ENCODE data around the gene KNCN. TPM values are rescaled to one million over a fixed set of nuclear protein-coding genes. Genes with fewer than 3 reads are reported as not detected.
A peak's percentile ranks its signal among the peaks of the same experiment; 100 is the strongest.

Gene KNCN
- polyA plus RNA-seq, 1 donor from 2014 or later: not detected

DNA sequence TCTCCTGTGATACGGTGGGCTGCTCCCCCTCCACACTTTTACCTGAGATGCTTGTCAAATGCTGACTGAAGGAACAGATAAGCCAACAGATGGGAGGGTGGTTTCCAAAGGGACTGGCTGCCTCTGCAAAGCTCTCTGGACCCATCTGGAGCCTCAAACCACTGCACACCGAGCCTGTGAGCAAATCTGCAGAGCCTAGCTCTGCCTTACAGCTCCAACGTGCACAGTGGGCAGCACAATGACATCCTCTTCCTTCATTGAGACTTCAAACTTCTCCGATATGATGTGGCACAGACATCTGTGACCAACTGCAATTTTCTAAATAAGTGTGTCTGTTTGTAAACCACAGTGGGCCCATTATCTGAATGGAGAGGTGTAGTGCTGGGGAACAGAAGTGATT, 26.2 kb upstream of the KNCN start:
- Mint-ChIP-seq H3K27ac (no peak overlapping the region), H3K27me3 (no peaks in the 10 kb centered on the region), H3K36me3 (peaks cover 12% of the 10 kb centered on the region), H3K4me3 (no peak overlapping the region), H3K9me3 (no peaks in the 10 kb centered on the region), H3K4me1 (peaks cover 0 to 5% (median 2%) of the 10 kb centered on the region in 3 donors)

- H3K4me3 Mint-ChIP-seq: no peak overlapping the region
- H3K9me3 Mint-ChIP-seq: no peaks in the 10 kb centered on the region
- no peak overlapping the region for H3K27ac Mint-ChIP-seq
Measured at GRCh38 chr1:46576596-46576995, 25.1 kb upstream of the KNCN start.

DNA sequence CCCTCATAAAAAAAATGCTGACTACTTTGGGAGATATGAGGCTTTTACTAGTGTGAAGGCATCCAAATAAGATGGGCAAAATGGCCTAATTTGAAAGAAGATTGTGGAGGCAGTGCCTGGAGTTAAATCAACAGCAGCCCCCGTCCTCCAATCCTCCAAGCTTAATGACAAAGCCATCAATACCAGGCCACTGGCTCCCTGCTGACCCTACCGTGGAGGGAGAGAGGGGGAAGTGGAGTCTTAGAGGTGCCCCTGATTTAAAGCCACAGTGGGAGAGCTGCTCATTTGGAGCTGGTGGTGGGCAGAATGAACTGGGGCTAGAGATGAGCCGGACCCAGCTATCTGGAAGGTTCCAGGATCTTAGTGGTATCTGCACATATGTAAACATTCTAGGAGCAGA, 24.3 kb upstream of the KNCN start:
- Mint-ChIP-seq H3K9me3 (no peaks in the 10 kb centered on the region), H3K4me1 (peaks cover 0 to under 1% (median 0%) of the 10 kb centered on the region in 3 donors), H3K36me3 (peaks cover 9% of the 10 kb centered on the region), H3K4me3 (no peak overlapping the region), H3K27me3 (no peaks in the 10 kb centered on the region), H3K27ac (no peak overlapping the region)

More at GRCh38 chr1:46576596-46576995, 25.1 kb upstream of the KNCN start:
- Mint-ChIP-seq H3K4me1 (peaks cover 0 to 2% (median under 1%) of the 10 kb centered on the region in 3 donors), H3K27me3 (no peaks in the 10 kb centered on the region), H3K36me3 (peaks cover 8% of the 10 kb centered on the region)

GRCh38 chr1:46575300-46575699, 23.9 kb upstream of the KNCN start:
- Mint-ChIP-seq H3K4me3 (no peak overlapping the region), H3K9me3 (no peaks in the 10 kb centered on the region), H3K27me3 (no peaks in the 10 kb centered on the region), H3K36me3 (peaks cover 9% of the 10 kb centered on the region), H3K27ac (no peak overlapping the region), H3K4me1 (no peaks in the 10 kb centered on the region)

DNA sequence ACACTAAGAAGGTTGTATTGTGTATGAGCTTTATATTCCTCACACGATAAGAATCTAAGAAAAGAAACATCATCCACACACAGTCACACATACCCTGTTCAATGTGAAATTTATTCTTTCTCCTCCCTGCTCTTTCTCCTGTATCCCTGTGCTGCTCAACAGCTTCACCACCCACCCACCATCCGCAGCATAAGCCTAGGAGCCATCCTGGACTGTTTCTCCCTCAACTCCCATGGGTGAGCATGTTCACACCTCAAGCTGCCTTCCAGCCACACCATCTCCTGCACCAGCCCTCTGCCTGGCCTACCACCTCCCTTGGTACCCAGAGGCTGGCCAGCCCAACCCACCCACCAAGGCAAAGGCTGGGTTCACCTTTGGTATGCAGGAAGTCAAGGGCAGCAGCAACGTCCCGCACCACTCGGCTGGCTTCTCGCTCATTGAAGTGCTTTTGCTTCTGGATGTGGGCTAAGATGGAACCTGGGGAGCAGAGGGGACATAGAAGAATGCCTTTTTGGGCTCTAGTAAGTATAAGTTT, 20.3 kb upstream of the KNCN start:
- peak overlapping the region in 1 of 3 donors; percentile 76 for H3K27ac Mint-ChIP-seq
- H3K4me1 Mint-ChIP-seq: no peaks in the 10 kb centered on the region
- H3K9me3 Mint-ChIP-seq: no peaks in the 10 kb centered on the region
- H3K36me3 Mint-ChIP-seq: peaks cover 6% of the 10 kb centered on the region
- H3K27me3 Mint-ChIP-seq: no peaks in the 10 kb centered on the region
- no peak overlapping the region for H3K4me3 Mint-ChIP-seq

GRCh38 chr1:46569884-46570725, 18.7 kb upstream of the KNCN start:
- H3K4me3 Mint-ChIP-seq: no peak overlapping the region
- H3K27ac Mint-ChIP-seq: no peak overlapping the region
- peaks cover 10% of the 10 kb centered on the region for H3K36me3 Mint-ChIP-seq
- H3K27me3 Mint-ChIP-seq: no peaks in the 10 kb centered on the region
- H3K9me3 Mint-ChIP-seq: no peaks in the 10 kb centered on the region
- no peaks in the 10 kb centered on the region for H3K4me1 Mint-ChIP-seq

- Mint-ChIP-seq H3K27me3 (no peaks in the 10 kb centered on the region), H3K27ac (peak overlapping the region in 1 of 3 donors; percentile 62), H3K9me3 (no peaks in the 10 kb centered on the region), H3K4me3 (no peak overlapping the region), H3K4me1 (no peaks in the 10 kb centered on the region), H3K36me3 (peaks cover 10% of the 10 kb centered on the region)
Measured at GRCh38 chr1:46569116-46569515, 17.7 kb upstream of the KNCN start.

DNA sequence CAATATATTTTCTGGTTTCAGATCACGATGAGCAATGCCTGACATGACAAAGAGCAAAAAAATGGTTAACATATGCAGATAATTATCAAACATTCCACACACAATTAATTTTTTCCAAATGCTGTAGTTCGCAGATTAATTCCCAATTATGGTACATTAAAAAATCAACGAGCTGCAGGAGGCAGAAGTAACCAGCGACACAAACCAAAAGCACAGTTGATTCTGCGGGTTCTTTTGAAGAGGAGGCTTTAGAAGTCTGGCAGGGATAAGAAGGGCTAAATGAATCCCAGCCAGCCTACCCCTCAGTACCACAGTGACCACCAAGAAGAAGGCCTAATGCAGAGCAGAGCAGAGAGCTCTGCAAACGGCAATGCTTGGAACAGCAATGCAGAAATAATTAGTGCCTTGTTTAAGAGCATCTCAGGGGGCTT, 17.0 kb upstream of the KNCN start:
- Mint-ChIP-seq H3K4me1 (no peaks in the 10 kb centered on the region), H3K9me3 (no peaks in the 10 kb centered on the region), H3K4me3 (no peak overlapping the region), H3K27ac (no peak overlapping the region), H3K36me3 (peaks cover 10% of the 10 kb centered on the region), H3K27me3 (no peaks in the 10 kb centered on the region)

- peaks cover 9% of the 10 kb centered on the region for H3K36me3 Mint-ChIP-seq
- H3K4me3 Mint-ChIP-seq: no peak overlapping the region
- no peaks in the 10 kb centered on the region for H3K9me3 Mint-ChIP-seq
- H3K4me1 Mint-ChIP-seq: no peaks in the 10 kb centered on the region
- peak overlapping the region in 1 of 3 donors; percentile 19 for H3K27ac Mint-ChIP-seq
- no peaks in the 10 kb centered on the region for H3K27me3 Mint-ChIP-seq
Measured at GRCh38 chr1:46563341-46563740, 11.9 kb upstream of the KNCN start.

GRCh38 chr1:46562498-46562897, 11.1 kb upstream of the KNCN start:
- Mint-ChIP-seq H3K27me3 (no peaks in the 10 kb centered on the region), H3K9me3 (no peaks in the 10 kb centered on the region), H3K36me3 (peaks cover 9% of the 10 kb centered on the region), H3K4me3 (no peak overlapping the region), H3K4me1 (no peaks in the 10 kb centered on the region), H3K27ac (no peak overlapping the region)

- Mint-ChIP-seq H3K9me3 (no peaks in the 10 kb centered on the region), H3K4me1 (no peaks in the 10 kb centered on the region), H3K27ac (no peak overlapping the region), H3K27me3 (no peaks in the 10 kb centered on the region), H3K36me3 (peaks cover 2% of the 10 kb centered on the region), H3K4me3 (no peak overlapping the region)
Measured at GRCh38 chr1:46558966-46559365, 7.5 kb upstream of the KNCN start.

- Mint-ChIP-seq H3K27ac (peak overlapping the region in 1 of 3 donors; percentile 17), H3K9me3 (no peaks in the 10 kb centered on the region), H3K27me3 (no peaks in the 10 kb centered on the region)
Measured at GRCh38 chr1:46558141-46558963, 6.9 kb upstream of the KNCN start.

GRCh38 chr1:46557403-46557802, 6.0 kb upstream of the KNCN start:
- Mint-ChIP-seq H3K36me3 (no peaks in the 10 kb centered on the region), H3K27ac (no peak overlapping the region)

More at GRCh38 chr1:46558141-46558963, 6.9 kb upstream of the KNCN start:
- H3K4me3 Mint-ChIP-seq: no peak overlapping the region
- H3K36me3 Mint-ChIP-seq: peaks cover 2% of the 10 kb centered on the region
- H3K4me1 Mint-ChIP-seq: no peaks in the 10 kb centered on the region

DNA sequence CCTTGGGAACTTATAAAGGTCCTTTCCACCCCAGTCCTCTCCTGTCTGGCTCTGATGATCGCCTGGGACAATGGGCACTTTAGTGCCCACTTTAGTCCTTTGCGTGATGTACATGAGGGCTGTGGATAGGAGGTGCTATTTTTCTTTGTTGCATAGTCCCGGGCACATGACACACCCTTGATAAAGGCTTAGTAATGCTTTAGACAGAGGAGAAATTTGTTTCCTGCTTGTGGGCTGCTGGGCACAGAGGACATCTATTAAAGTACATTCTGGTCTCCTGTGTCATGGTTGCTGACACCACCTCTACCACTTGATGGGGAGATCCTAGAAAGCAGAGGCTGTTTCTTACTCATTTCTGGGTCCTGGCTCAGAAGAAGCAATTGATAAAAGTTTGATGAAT, 5.4 kb upstream of the KNCN start:
- Mint-ChIP-seq H3K27ac (no peak overlapping the region), H3K27me3 (peaks cover 4% of the 10 kb centered on the region), H3K36me3 (no peaks in the 10 kb centered on the region), H3K4me1 (no peaks in the 10 kb centered on the region), H3K4me3 (no peak overlapping the region), H3K9me3 (no peaks in the 10 kb centered on the region)

More at GRCh38 chr1:46557403-46557802, 6.0 kb upstream of the KNCN start:
- Mint-ChIP-seq H3K4me1 (no peaks in the 10 kb centered on the region), H3K27me3 (peaks cover 4% of the 10 kb centered on the region), H3K9me3 (no peaks in the 10 kb centered on the region), H3K4me3 (no peak overlapping the region)

All from IgD-negative memory B cell (primary cell).